WTC11 (cell line): ENCODE data around the gene BPGM. TPM values are rescaled to one million over a fixed set of nuclear protein-coding genes. Genes with fewer than 3 reads are reported as not detected.

ENCODE experiments used
- ATAC-seq: fragments of 200-7000 bp; cut with Tn5 transposase; 2 replicates; pipeline ENCODE4 v1.10.0; 2021; ENCODE audit warnings: mild to moderate bottlenecking, moderate library complexity
- CTCF ChIA-PET: fragments of 300-600 bp; sonication (Branson Sonifier 250); formaldehyde crosslinking; loops from one replicate; lab custom pipeline; 2021; ENCODE audit warnings: antibody characterized with exemption; lab: Charles Lee
- POLR2A ChIA-PET: fragments of 350-600 bp; sonication (Branson Sonifier 250); formaldehyde crosslinking; loops from one replicate; lab custom pipeline; 2021; ENCODE audit warnings: antibody characterized with exemption; lab: Charles Lee
- DNase-seq: peaks from one replicate; pipeline ENCODE4 v3.0.0; 2021; ENCODE audit warnings: low spot score
- H3K27ac Mint-ChIP-seq: 2 replicates; pipeline ENCODE4 v1.8.0; 2021; ENCODE audit warnings: mixed read lengths
- H3K27me3 Mint-ChIP-seq: 2 replicates; pipeline ENCODE4 v1.8.0; 2021; ENCODE audit warnings: low read depth, mild to moderate bottlenecking, moderate library complexity, mixed read lengths
- H3K36me3 Mint-ChIP-seq: 2 replicates; pipeline ENCODE4 v1.8.0; 2021; ENCODE audit warnings: mixed read lengths
- H3K4me1 Mint-ChIP-seq: 2 replicates; pipeline ENCODE4 v1.8.0; 2022; ENCODE audit warnings: mixed read lengths
- H3K4me3 Mint-ChIP-seq: 2 replicates; pipeline ENCODE4 v1.8.0; 2021; ENCODE audit warnings: mild to moderate bottlenecking, moderate library complexity, mixed read lengths
- H3K9me3 Mint-ChIP-seq: 2 replicates; pipeline ENCODE4 v1.8.0; 2021; ENCODE audit warnings: mixed read lengths
- ATF3 ChIP-seq: sonication (generic); formaldehyde crosslinking; conservative IDR thresholded peaks from 2 replicates; pipeline ENCODE4 v1.8.1; 2022; ENCODE audit warnings: mild to moderate bottlenecking, missing genetic modification reagents
- ESRRA ChIP-seq: sonication (generic); formaldehyde crosslinking; IDR thresholded peaks from 2 replicates; pipeline ENCODE4 v1.8.1; 2022; ENCODE audit warnings: mild to moderate bottlenecking, missing genetic modification reagents, borderline replicate concordance
- HMGA2 ChIP-seq: fragments of 250-450 bp; sonication (Bioruptor Pico); IDR thresholded peaks from 2 replicates; pipeline ENCODE4 v1.4.0; 2021; ENCODE audit warnings: mild to moderate bottlenecking, moderate library complexity
- IRF1 ChIP-seq: sonication (generic); formaldehyde crosslinking; IDR thresholded peaks from 2 replicates; pipeline ENCODE4 v1.8.0; 2023; ENCODE audit warnings: missing genetic modification reagents
- NFE2L1 ChIP-seq: sonication (generic); formaldehyde crosslinking; IDR thresholded peaks from 2 replicates; pipeline ENCODE4 v1.8.1; 2023; ENCODE audit warnings: missing genetic modification reagents
- NR3C1 ChIP-seq: sonication (generic); formaldehyde crosslinking; conservative IDR thresholded peaks from 2 replicates; pipeline ENCODE4 v1.8.1; 2023; ENCODE audit warnings: low read depth, mild to moderate bottlenecking, missing genetic modification reagents
- PRRX2 ChIP-seq: fragments of 250-450 bp; sonication (Bioruptor Pico); IDR thresholded peaks from 2 replicates; pipeline ENCODE4 v1.8.0; 2021; ENCODE audit warnings: mild to moderate bottlenecking
- SP1 ChIP-seq: sonication (generic); formaldehyde crosslinking; conservative IDR thresholded peaks from 2 replicates; pipeline ENCODE4 v1.8.1; 2022; ENCODE audit warnings: missing genetic modification reagents
- TEAD4 ChIP-seq: sonication (generic); formaldehyde crosslinking; IDR thresholded peaks from 2 replicates; pipeline ENCODE4 v1.8.0; 2022; ENCODE audit warnings: mild to moderate bottlenecking, missing genetic modification reagents
- TP53 ChIP-seq: sonication (generic); formaldehyde crosslinking; IDR thresholded peaks from 2 replicates; pipeline ENCODE4 v1.8.1; 2023; ENCODE audit warnings: mild to moderate bottlenecking, missing genetic modification reagents
- ZBTB21 ChIP-seq: sonication (generic); formaldehyde crosslinking; IDR thresholded peaks from 2 replicates; pipeline ENCODE4 v1.8.1; 2023; ENCODE audit warnings: mild to moderate bottlenecking, missing genetic modification reagents, borderline replicate concordance
- ZNF281 ChIP-seq: sonication (generic); formaldehyde crosslinking; IDR thresholded peaks from 2 replicates; pipeline ENCODE4 v1.8.0; 2023; ENCODE audit warnings: mild to moderate bottlenecking, missing genetic modification reagents
- total RNA-seq: library from RNA; stranded (reverse); gene quantifications from 3 replicates; pipeline ENCODE4 v1.2.3, GENCODE V29; 2021
- TF ChIP-seq, protein P1 (sequence below): sonication (generic); formaldehyde crosslinking; IDR thresholded peaks from 2 replicates; pipeline ENCODE4 v1.8.0; 2023; ENCODE audit warnings: missing genetic modification reagents, mild to moderate bottlenecking, borderline replicate concordance
- TF ChIP-seq, protein P2 (sequence below): sonication (generic); formaldehyde crosslinking; IDR thresholded peaks from 2 replicates; pipeline ENCODE4 v1.8.1; 2023; ENCODE audit warnings: mild to moderate bottlenecking, missing genetic modification reagents
- TF ChIP-seq, protein P3 (sequence below): sonication (generic); formaldehyde crosslinking; conservative IDR thresholded peaks from 2 replicates; pipeline ENCODE4 v1.8.1; 2023; ENCODE audit warnings: mild to moderate bottlenecking, low read depth, missing genetic modification reagents, moderate library complexity
- TF ChIP-seq, protein P4 (sequence below): fragments of 250-450 bp; sonication (Bioruptor Pico); IDR thresholded peaks from 2 replicates; pipeline ENCODE4 v1.9.0; 2021; ENCODE audit warnings: mild to moderate bottlenecking, borderline replicate concordance

BPGM gene
- total RNA-seq, 1 experiment from 2014 or later: 14.6 TPM

DNA sequence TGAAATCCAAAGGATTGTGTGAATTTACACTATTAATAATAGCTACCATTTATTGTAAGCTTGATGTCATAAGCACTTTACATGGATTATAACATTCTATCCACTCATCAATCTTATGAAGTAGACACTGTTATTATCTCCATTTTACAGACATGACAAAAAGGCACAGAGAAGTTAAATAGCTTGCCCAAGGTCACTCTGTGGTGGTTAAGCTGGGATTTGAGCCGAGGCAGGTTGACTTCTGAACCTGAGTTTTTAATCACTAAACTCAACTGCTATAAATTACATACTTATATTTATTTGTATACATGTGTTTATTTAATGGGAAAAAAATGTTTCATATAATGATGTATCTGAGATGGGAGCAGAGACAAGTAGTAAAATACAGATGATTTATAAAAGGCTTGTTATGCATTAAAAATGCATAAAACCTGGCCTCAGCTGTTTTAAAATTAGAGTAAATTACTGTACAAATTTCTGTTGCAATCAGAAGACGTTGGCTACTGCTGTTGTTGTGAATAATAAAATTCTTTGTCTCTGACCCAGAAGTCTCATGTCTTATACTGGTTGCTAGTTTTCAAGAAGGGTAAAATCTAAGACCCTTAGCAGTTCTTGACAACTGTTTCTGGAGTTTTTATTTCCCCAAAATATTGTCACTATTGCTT, 71.7 kb downstream of the BPGM start (continued):
- TF ChIP-seq, protein P1, sequence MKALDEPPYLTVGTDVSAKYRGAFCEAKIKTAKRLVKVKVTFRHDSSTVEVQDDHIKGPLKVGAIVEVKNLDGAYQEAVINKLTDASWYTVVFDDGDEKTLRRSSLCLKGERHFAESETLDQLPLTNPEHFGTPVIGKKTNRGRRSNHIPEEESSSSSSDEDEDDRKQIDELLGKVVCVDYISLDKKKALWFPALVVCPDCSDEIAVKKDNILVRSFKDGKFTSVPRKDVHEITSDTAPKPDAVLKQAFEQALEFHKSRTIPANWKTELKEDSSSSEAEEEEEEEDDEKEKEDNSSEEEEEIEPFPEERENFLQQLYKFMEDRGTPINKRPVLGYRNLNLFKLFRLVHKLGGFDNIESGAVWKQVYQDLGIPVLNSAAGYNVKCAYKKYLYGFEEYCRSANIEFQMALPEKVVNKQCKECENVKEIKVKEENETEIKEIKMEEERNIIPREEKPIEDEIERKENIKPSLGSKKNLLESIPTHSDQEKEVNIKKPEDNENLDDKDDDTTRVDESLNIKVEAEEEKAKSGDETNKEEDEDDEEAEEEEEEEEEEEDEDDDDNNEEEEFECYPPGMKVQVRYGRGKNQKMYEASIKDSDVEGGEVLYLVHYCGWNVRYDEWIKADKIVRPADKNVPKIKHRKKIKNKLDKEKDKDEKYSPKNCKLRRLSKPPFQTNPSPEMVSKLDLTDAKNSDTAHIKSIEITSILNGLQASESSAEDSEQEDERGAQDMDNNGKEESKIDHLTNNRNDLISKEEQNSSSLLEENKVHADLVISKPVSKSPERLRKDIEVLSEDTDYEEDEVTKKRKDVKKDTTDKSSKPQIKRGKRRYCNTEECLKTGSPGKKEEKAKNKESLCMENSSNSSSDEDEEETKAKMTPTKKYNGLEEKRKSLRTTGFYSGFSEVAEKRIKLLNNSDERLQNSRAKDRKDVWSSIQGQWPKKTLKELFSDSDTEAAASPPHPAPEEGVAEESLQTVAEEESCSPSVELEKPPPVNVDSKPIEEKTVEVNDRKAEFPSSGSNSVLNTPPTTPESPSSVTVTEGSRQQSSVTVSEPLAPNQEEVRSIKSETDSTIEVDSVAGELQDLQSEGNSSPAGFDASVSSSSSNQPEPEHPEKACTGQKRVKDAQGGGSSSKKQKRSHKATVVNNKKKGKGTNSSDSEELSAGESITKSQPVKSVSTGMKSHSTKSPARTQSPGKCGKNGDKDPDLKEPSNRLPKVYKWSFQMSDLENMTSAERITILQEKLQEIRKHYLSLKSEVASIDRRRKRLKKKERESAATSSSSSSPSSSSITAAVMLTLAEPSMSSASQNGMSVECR: no peak

DNA sequence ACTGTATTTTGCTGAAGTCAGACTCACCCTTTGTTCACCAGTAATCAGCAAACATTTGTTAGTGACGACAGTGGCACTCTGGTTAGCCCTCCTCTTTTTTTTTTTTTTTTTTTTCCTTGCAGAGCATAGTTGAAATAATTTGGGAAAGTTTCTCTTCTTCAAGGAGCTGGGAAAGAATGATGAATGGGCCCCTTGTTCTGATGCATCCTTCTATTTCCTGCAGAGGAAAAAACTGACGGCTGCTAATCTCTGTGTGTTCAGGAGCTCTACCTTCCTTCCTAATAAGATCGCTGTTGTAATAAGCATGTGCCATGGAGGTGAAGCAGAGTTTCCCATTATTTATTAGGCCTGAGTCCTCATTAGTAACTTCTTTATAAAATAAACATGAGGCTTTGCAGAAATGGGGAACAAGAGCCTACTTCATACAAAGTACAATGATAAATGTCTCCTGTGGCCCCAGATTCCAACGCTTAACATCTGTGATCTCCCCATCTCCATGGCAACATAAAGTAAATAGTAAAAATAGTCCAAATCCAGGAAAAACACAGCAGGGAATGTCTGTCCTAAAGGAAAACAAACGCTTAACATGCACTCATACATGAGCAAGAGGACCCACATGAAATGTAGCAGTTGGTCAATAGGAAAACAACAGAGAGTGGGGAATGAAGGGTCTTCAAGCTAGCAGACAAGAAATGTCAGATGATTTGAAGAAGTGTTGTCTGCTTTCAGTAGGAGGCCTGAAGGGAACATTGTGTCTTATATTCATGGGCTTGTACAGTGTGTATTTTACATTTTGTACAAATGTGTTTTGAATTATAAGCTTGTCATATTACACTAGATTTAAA, 73.7 kb downstream of the BPGM start:
- ATAC-seq: no peak
- ChIA-PET POLR2A (interaction anchor here (0.7 kb wide), 2 partner anchors 63 to 265 kb away, joined by 3 to 8 read pairs; no protein-coding TSS in a partner anchor), CTCF (interaction anchor here (0.6 to 1.3 kb wide), 4 partner anchors 18 to 262 kb away, joined by 3 to 5 read pairs (median 3); no protein-coding TSS in a partner anchor)
- Mint-ChIP-seq H3K27me3 (no peaks in the 10 kb centered on the region), H3K4me3 (no peak overlapping the region), H3K27ac (no peak overlapping the region), H3K9me3 (no peaks in the 10 kb centered on the region), H3K36me3 (no peaks in the 10 kb centered on the region), H3K4me1 (no peaks in the 10 kb centered on the region)
- no peak for DNase-seq
- TF ChIP-seq ESRRA (CRISPR knock-in tag) (no peak), NFE2L1 (CRISPR knock-in tag) (no peak), PRRX2 (CRISPR knock-in tag) (no peak), ZNF281 (CRISPR knock-in tag) (no peak), HMGA2 (CRISPR knock-in tag) (no peak), NR3C1 (CRISPR knock-in tag) (no peak), TP53 (CRISPR knock-in tag) (no peak), TEAD4 (no peak), IRF1 (CRISPR knock-in tag) (no peak), SP1 (CRISPR knock-in tag) (no peak), ATF3 (CRISPR knock-in tag) (no peak), ZBTB21 (no peak)
- TF ChIP-seq, protein P2, sequence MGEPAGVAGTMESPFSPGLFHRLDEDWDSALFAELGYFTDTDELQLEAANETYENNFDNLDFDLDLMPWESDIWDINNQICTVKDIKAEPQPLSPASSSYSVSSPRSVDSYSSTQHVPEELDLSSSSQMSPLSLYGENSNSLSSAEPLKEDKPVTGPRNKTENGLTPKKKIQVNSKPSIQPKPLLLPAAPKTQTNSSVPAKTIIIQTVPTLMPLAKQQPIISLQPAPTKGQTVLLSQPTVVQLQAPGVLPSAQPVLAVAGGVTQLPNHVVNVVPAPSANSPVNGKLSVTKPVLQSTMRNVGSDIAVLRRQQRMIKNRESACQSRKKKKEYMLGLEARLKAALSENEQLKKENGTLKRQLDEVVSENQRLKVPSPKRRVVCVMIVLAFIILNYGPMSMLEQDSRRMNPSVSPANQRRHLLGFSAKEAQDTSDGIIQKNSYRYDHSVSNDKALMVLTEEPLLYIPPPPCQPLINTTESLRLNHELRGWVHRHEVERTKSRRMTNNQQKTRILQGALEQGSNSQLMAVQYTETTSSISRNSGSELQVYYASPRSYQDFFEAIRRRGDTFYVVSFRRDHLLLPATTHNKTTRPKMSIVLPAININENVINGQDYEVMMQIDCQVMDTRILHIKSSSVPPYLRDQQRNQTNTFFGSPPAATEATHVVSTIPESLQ (CRISPR knock-in tag): no peak
- TF ChIP-seq, protein P3, sequence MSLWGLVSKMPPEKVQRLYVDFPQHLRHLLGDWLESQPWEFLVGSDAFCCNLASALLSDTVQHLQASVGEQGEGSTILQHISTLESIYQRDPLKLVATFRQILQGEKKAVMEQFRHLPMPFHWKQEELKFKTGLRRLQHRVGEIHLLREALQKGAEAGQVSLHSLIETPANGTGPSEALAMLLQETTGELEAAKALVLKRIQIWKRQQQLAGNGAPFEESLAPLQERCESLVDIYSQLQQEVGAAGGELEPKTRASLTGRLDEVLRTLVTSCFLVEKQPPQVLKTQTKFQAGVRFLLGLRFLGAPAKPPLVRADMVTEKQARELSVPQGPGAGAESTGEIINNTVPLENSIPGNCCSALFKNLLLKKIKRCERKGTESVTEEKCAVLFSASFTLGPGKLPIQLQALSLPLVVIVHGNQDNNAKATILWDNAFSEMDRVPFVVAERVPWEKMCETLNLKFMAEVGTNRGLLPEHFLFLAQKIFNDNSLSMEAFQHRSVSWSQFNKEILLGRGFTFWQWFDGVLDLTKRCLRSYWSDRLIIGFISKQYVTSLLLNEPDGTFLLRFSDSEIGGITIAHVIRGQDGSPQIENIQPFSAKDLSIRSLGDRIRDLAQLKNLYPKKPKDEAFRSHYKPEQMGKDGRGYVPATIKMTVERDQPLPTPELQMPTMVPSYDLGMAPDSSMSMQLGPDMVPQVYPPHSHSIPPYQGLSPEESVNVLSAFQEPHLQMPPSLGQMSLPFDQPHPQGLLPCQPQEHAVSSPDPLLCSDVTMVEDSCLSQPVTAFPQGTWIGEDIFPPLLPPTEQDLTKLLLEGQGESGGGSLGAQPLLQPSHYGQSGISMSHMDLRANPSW (CRISPR knock-in tag): no peak
- TF ChIP-seq, protein P4, sequence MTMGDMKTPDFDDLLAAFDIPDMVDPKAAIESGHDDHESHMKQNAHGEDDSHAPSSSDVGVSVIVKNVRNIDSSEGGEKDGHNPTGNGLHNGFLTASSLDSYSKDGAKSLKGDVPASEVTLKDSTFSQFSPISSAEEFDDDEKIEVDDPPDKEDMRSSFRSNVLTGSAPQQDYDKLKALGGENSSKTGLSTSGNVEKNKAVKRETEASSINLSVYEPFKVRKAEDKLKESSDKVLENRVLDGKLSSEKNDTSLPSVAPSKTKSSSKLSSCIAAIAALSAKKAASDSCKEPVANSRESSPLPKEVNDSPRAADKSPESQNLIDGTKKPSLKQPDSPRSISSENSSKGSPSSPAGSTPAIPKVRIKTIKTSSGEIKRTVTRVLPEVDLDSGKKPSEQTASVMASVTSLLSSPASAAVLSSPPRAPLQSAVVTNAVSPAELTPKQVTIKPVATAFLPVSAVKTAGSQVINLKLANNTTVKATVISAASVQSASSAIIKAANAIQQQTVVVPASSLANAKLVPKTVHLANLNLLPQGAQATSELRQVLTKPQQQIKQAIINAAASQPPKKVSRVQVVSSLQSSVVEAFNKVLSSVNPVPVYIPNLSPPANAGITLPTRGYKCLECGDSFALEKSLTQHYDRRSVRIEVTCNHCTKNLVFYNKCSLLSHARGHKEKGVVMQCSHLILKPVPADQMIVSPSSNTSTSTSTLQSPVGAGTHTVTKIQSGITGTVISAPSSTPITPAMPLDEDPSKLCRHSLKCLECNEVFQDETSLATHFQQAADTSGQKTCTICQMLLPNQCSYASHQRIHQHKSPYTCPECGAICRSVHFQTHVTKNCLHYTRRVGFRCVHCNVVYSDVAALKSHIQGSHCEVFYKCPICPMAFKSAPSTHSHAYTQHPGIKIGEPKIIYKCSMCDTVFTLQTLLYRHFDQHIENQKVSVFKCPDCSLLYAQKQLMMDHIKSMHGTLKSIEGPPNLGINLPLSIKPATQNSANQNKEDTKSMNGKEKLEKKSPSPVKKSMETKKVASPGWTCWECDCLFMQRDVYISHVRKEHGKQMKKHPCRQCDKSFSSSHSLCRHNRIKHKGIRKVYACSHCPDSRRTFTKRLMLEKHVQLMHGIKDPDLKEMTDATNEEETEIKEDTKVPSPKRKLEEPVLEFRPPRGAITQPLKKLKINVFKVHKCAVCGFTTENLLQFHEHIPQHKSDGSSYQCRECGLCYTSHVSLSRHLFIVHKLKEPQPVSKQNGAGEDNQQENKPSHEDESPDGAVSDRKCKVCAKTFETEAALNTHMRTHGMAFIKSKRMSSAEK (CRISPR knock-in tag): no peak
